ENCODE measurements around the gene GULP1.

DNA sequence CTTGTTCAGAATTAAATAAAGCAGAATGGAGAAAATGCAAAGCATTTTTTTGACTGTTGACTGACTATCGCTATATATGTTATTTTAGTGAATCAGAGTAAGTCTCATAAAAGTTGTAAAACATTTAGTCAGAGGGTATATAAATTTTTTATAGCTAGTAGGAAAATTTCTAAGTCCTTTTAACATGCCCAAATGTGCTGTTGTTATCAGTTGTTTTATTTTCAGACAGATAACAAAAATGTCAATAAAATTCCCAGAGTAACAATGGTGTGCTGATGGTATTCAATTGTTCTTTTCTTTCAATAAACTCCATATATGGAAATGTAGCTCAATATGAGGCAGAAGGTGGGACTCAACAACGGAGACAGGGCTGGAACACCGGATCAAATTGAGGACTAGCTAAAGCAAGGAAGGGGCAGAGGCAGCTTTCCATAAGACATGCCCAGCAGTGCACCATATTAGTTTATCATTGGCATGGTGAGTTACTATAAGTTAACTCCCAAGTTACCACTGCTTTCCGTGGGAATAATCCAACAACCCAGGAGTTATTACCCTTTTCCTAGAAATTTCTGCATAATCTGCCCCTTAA lies 26.6 kb downstream of the GULP1 start:
- TF ChIP-seq, protein P1, sequence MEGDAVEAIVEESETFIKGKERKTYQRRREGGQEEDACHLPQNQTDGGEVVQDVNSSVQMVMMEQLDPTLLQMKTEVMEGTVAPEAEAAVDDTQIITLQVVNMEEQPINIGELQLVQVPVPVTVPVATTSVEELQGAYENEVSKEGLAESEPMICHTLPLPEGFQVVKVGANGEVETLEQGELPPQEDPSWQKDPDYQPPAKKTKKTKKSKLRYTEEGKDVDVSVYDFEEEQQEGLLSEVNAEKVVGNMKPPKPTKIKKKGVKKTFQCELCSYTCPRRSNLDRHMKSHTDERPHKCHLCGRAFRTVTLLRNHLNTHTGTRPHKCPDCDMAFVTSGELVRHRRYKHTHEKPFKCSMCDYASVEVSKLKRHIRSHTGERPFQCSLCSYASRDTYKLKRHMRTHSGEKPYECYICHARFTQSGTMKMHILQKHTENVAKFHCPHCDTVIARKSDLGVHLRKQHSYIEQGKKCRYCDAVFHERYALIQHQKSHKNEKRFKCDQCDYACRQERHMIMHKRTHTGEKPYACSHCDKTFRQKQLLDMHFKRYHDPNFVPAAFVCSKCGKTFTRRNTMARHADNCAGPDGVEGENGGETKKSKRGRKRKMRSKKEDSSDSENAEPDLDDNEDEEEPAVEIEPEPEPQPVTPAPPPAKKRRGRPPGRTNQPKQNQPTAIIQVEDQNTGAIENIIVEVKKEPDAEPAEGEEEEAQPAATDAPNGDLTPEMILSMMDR (IDR thresholded peaks at IDR 0.05; ENCODE audit: insufficient read depth, low read length), result no peak
- no peak for TF ChIP-seq POLR2AphosphoS5 (IDR thresholded peaks at IDR 0.05; ENCODE audit: low read depth)
